Tibial artery (tissue), 4 donors: ENCODE measurements around the gene CCDC137.

Source experiments
- DNase-seq, 2 donors: peaks; one replicate each; pipeline ENCODE4 v3.0.0-alpha.2; 2019
- H3K27ac ChIP-seq, 2 donors: fragments of 200-600 bp; sonication (generic) in 1 of 2; 1 replicate in 1 of 2; 2 replicates in 1 of 2; pipeline ENCODE4 v1.5.1; 2018 to 2019; ENCODE audit warnings: mild to moderate bottlenecking in 1 of 2
- H3K27me3 ChIP-seq, 2 donors: fragments of 200-600 bp; sonication (generic) in 1 of 2; one replicate each; pipeline versions ENCODE4 v1.5.1 to v1.6.0; 2016 to 2019
- H3K36me3 ChIP-seq, 3 donors: fragments of 200-600 bp; sonication (generic) in 2 of 3; one replicate each; pipeline ENCODE4 v1.5.1; 2016 to 2019; ENCODE audit warnings: mild to moderate bottlenecking in 2 of 3
- H3K4me1 ChIP-seq, 4 donors: fragments of 200-600 bp; sonication (generic) in 2 of 4; 1 replicate in 3 of 4; 2 replicates in 1 of 4; pipeline ENCODE4 v1.5.1; 2016 to 2019
- H3K4me3 ChIP-seq, 2 donors: fragments of 200-600 bp; sonication (generic) in 1 of 2; 1 replicate in 1 of 2; 2 replicates in 1 of 2; pipeline ENCODE4 v1.5.1; 2018 to 2019; ENCODE audit warnings: mild to moderate bottlenecking in 2 of 2
- H3K9me3 ChIP-seq, 3 donors: fragments of 200-600 bp; sonication (generic) in 1 of 3; one replicate each; pipeline ENCODE4 v1.5.1; 2016 to 2019
- intact Hi-C: fragments of 100-400 bp; cut with DNase I; formaldehyde crosslinking; loops from one replicate; pipeline ENCODE4 v1.15.0; 2023; ENCODE audit warnings: low total_unique reads
- TF ChIP-seq, protein P1 (sequence below), 2 experiments: fragments of 200-600 bp in 1 of 2; fragments of 450-650 bp in 1 of 2; IDR thresholded peaks; one replicate each; pipeline ENCODE4 v1.5.1; 2017 to 2019; ENCODE audit warnings: antibody characterized with exemption in 2 of 2, mild to moderate bottlenecking in 1 of 2, moderate library complexity in 1 of 2

CCDC137 gene

DNA sequence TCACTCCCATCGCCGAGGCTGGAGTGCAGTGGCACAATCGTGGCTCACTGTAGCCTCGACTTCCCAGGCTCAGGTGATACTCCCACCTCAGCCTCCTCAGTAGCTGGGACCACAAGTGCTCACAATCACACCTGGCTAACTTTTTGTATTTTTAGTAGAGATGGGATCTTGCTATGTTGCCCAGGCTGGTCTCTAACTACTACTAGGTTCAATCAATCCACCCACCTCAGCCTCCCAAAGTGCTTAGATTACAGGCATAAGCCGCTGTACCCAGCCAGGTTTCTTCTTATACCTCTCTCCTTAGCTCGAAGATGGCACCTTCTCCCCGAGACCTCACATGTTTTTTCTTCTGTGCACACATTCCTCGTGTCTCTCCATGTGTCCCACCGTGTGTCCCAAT, 26.5 kb upstream of the CCDC137 start:
- peaks cover 0 to 21% (median 13%) of the 10 kb centered on the region in 4 donors for H3K4me1 ChIP-seq
- TF ChIP-seq, protein P1, sequence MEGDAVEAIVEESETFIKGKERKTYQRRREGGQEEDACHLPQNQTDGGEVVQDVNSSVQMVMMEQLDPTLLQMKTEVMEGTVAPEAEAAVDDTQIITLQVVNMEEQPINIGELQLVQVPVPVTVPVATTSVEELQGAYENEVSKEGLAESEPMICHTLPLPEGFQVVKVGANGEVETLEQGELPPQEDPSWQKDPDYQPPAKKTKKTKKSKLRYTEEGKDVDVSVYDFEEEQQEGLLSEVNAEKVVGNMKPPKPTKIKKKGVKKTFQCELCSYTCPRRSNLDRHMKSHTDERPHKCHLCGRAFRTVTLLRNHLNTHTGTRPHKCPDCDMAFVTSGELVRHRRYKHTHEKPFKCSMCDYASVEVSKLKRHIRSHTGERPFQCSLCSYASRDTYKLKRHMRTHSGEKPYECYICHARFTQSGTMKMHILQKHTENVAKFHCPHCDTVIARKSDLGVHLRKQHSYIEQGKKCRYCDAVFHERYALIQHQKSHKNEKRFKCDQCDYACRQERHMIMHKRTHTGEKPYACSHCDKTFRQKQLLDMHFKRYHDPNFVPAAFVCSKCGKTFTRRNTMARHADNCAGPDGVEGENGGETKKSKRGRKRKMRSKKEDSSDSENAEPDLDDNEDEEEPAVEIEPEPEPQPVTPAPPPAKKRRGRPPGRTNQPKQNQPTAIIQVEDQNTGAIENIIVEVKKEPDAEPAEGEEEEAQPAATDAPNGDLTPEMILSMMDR (IDR thresholded peaks at IDR 0.05), result no peak
- intact Hi-C loops, result no loop called here

DNA sequence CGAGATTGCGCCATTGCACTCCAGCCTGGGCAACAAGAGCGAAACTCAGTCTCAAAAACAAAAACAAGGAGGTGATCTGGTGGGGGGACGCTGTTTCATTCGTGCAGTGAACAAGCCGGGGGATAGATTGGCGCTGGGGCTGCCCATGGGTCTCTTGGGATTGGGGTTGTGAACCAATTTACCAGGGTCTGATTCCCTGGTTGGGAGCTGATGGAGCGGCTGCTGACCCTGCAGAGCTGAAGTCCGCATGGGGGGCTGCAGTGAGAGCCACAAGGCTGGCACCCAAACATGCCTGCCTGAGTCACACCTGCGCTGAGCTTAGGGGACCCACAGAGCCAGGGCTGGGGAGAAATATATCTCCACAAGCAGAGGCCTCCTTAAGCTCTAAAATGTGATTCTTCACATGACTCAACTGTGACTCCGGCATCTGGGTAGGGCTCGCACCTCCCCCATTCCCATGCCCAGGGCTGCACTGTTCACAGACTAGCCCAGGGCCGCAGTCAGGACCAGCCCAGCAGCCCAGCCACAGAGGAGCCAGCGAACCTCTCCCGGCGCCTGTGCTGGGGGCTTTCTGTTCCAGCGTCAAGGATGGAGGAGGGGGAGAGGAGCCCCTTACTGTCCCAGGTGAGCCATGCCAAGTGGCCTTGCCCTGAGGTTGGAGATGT, 24.6 kb upstream of the CCDC137 start:
- intact Hi-C loops, result no loop called here
- no peak for DNase-seq
- Histone ChIP-seq H3K27ac (no peak overlapping the region), H3K9me3 (no peaks in the 10 kb centered on the region), H3K27me3 (peaks cover 0 to 7% of the 10 kb centered on the region in 2 donors), H3K36me3 (peaks cover 0 to 22% (median 0%) of the 10 kb centered on the region in 3 donors), H3K4me1 (peaks cover 0 to 7% (median 3%) of the 10 kb centered on the region in 4 donors), H3K4me3 (no peak overlapping the region)
- TF ChIP-seq, protein P1 (IDR thresholded peaks at IDR 0.05), result no peak

More for the DNA sequence above, 26.5 kb upstream of the CCDC137 start:
- Histone ChIP-seq H3K9me3 (no peaks in the 10 kb centered on the region), H3K36me3 (peaks cover 0 to 19% (median 0%) of the 10 kb centered on the region in 3 donors), H3K27me3 (no peaks in the 10 kb centered on the region), H3K4me3 (no peak overlapping the region), H3K27ac (no peak overlapping the region)
- no peak for DNase-seq

DNA sequence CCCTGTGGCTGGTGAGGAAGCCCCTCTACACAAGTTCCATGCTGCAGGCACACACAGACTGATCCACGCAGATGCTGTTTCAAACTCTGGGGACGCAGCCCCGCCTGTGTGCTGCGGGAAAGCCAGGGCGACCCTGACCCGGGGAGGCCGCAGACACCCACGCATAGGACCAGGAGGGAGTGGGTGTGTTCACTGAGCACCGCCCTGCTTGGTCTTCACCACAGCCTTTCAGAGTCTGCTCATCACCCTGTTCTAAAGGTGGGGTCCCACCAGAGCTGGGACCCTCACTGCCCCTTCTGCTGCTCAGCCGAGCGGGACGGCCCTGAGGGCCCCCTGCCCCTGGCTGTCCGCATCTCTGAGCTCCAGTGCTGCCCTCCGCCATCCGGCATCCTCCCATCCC, 22.0 kb upstream of the CCDC137 start:
- TF ChIP-seq, protein P1 (IDR thresholded peaks at IDR 0.05), result no peak
- no peaks in the 10 kb centered on the region for H3K9me3 ChIP-seq
- intact Hi-C loops, result no loop called here

DNA sequence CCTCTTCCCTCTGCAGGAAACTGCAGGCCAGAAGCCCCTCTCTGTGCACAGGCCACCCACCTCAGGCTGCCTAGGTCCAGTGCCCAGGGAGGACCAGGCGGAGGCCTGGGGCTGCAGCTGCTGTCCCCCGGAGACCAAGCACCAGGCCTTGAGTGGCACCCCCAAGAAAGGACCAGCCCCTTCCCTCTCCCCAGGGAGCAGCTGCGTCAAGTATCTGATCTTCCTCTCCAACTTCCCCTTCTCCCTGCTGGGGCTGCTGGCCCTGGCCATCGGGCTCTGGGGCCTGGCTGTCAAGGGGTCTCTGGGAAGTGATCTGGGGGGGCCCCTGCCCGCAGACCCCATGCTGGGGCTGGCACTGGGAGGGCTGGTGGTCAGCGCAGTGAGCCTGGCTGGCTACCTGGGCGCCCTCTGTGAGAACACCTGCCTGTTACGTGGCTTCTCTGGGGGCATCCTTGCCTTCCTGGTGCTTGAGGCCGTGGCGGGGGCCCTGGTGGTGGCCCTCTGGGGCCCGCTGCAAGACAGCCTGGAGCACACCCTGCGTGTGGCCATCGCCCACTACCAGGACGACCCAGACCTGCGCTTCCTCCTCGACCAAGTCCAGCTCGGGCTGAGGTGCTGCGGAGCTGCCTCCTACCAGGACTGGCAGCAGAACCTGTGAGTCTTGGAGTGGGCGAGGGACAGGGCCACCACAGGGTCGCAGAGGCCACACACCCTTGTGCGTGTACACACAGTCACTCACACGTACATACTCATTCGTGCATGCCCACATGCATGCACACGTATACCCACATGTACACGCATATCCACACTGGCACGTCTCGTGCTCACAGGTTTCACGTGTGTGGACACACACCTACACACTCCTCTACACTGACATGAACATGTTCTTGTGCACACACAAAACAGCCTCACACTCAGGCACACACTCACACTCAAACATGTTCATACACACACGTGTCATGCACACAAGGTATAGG, 21.3 kb upstream of the CCDC137 start:
- TF ChIP-seq, protein P1 (IDR thresholded peaks at IDR 0.05), result no peak
- no peaks in the 10 kb centered on the region for H3K9me3 ChIP-seq
- peaks cover 0 to 40% of the 10 kb centered on the region in 2 donors for H3K27me3 ChIP-seq
- DNase-seq, result no peak
- intact Hi-C loops, result no loop called here
- peaks cover 0 to 10% (median 0%) of the 10 kb centered on the region in 4 donors for H3K4me1 ChIP-seq
- peaks cover 0 to 18% (median 0%) of the 10 kb centered on the region in 3 donors for H3K36me3 ChIP-seq
- no peak overlapping the region for H3K4me3 ChIP-seq
- H3K27ac ChIP-seq, result no peak overlapping the region

More for the DNA sequence above, 22.0 kb upstream of the CCDC137 start:
- H3K36me3 ChIP-seq, result peaks cover 0 to 22% (median 0%) of the 10 kb centered on the region in 3 donors
- peaks cover 0 to 33% of the 10 kb centered on the region in 2 donors for H3K27me3 ChIP-seq
- no peak overlapping the region for H3K4me3 ChIP-seq
- H3K4me1 ChIP-seq, result peaks cover 0 to 10% (median 0%) of the 10 kb centered on the region in 4 donors
- no peak for DNase-seq
- no peak overlapping the region for H3K27ac ChIP-seq

DNA sequence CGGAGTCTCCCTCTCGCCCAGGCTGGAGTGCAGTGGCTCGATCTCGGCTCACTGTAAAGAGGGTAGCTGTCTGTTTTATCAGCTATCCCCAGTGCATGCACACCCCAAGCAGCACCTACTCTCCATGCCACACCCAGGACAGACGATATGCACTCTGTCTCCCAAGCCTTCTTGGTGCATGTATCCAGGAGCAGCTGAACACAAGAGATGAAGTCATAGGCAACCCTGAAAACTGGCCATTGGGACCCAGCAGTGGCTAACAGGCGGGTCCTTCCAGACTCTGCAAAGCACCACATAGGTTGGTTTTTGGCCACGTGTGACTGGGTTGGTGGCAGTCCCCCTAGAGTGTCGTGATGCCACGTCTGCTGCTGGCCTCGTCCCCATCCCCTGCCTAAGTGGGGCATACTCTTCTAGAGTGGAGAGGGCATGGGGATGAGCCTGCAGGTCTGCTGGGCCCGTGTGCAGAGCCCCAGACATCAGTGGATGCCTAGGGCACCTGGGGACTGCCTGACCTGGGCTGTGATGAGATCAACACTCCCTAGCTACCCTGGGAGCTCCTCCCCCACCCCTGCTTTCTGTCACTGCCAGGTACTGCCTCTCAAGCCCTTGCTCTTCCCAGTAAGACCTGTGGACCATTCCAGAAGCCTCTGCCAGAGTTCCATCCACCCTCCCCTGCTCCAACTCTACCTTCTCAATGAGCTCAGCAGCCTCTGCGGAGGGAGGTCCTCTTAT, 19.5 kb upstream of the CCDC137 start:
- Histone ChIP-seq H3K4me1 (peaks cover 0 to 10% (median 0%) of the 10 kb centered on the region in 4 donors), H3K4me3 (no peak overlapping the region), H3K9me3 (no peaks in the 10 kb centered on the region), H3K27ac (no peak overlapping the region), H3K36me3 (peaks cover 0 to 7% (median 0%) of the 10 kb centered on the region in 3 donors), H3K27me3 (peaks cover 0 to 58% of the 10 kb centered on the region in 2 donors)
- intact Hi-C loops, result no loop called here
- no peak for DNase-seq
- TF ChIP-seq, protein P1 (IDR thresholded peaks at IDR 0.05), result no peak
